ENCODE data around the gene LIN9. TPM values are rescaled to one million over a fixed set of nuclear protein-coding genes. Genes with fewer than 3 reads are reported as not detected.
A peak's percentile ranks its signal among the peaks of the same experiment; 100 is the strongest.

Gene LIN9
- total and polyA plus RNA-seq, 2 of the 13 experiments (the other 11 are each of a cell fraction or from before 2014, with no cell fraction given) = 3.0 to 10.0 TPM

- TF ChIP-seq ZBTB8A (CRISPR knock-in tag; IDR thresholded peaks at IDR 0.05; ENCODE audit: borderline replicate concordance, low read depth) = no peak
- no peak for TF ChIP-seq ZNF12 (CRISPR knock-in tag; IDR thresholded peaks at IDR 0.05)
- no peak for TF ChIP-seq ZKSCAN1 (IDR thresholded peaks at IDR 0.05; ENCODE audit: low read length)
- no peak for TF ChIP-seq ZSCAN31 (CRISPR knock-in tag; IDR thresholded peaks at IDR 0.05; ENCODE audit: low read depth)
- no peak for TF ChIP-seq TFAP4 (IDR thresholded peaks at IDR 0.05; ENCODE audit: borderline replicate concordance, low read depth)
- no peak for TF ChIP-seq ZNF773 (CRISPR knock-in tag; IDR thresholded peaks at IDR 0.05; ENCODE audit: borderline replicate concordance)
- no peak for TF ChIP-seq ONECUT2 (CRISPR knock-in tag; IDR thresholded peaks at IDR 0.05)
- no peak for TF ChIP-seq ZNF780A (CRISPR knock-in tag; IDR thresholded peaks at IDR 0.05)
- TF ChIP-seq NFATC3 (CRISPR knock-in tag; IDR thresholded peaks at IDR 0.05) = no peak
- TF ChIP-seq ZNF710 (CRISPR knock-in tag; IDR thresholded peaks at IDR 0.05; ENCODE audit: borderline replicate concordance) = no peak
- BruUV-seq (replicated peaks) = no TSS peak
Observed at GRCh38 chr1:226187380-226187779, 121.6 kb downstream of the LIN9 start.

More at GRCh38 chr1:226187380-226187779, 121.6 kb downstream of the LIN9 start:
- no peak for DNase-seq (ENCODE audit: low spot score)
- Histone ChIP-seq H3K27me3 (ENCODE audit: control insufficient read depth in 1 of 2, insufficient read depth in 2 of 2, low read length in 2 of 2) (no peaks in the 10 kb centered on the region; a peak in 1 of 5 replicates), H3K9me3 (ENCODE audit: low read length) (no peaks in the 10 kb centered on the region), H3K4me3 (replicated peaks in 1 of 3; ENCODE audit: insufficient read depth in 1 of 3, low read depth in 2 of 3, low read length in 3 of 3) (peak overlapping the region; percentile 87 to 97 (median 90)), H3K27ac (ENCODE audit: extremely low read length, insufficient read depth, low read length) (peak overlapping the region; percentile 74), H3K36me3 (replicated peaks in 1 of 2; ENCODE audit: control insufficient read depth in 1 of 2, insufficient read depth in 2 of 2, low read length in 2 of 2) (peaks cover 1 to 2% of the 10 kb centered on the region in 2 experiments; a peak in 2 of 5 replicates), H4K20me1 (ENCODE audit: insufficient read depth, low read length) (peaks cover 26% of the 10 kb centered on the region), H3K4me1 (ENCODE audit: insufficient read depth, low read length) (peaks cover 30% of the 10 kb centered on the region), H2AFZ (ENCODE audit: low read length) (no peak overlapping the region), H3K9ac (ENCODE audit: insufficient read depth, low read depth, low read length) (peak overlapping the region; percentile 97), H3K4me2 (ENCODE audit: low read depth, low read length) (peak overlapping the region; percentile 76), H3K79me2 (ENCODE audit: insufficient read depth, low read length) (peaks cover 39% of the 10 kb centered on the region)
- ChIA-PET CTCF (ENCODE audit: low intra/inter-chr PET ratio, low total read pairs) (no interaction called here), POLR2A (no interaction called here)
- ATAC-seq = no peak
- in situ Hi-C loops (cut with HindIII; ENCODE audit: extremely low pct_ligation_motif_present, low pct_unique_long_range_greater_than_20kb) = loop anchor here (5.0 kb wide), 1 partner anchor 55 kb away; no protein-coding TSS in a partner anchor
- FAIRE-seq = no peak
- WGBS (ENCODE audit: low lambda C conversion rate) = 89% methylated on average over 7 of the region's 7 CpGs
- intact Hi-C loops (cut with micrococcal nuclease; ENCODE audit: unreplicated experiment) = no loop called here
